NCI-H2227 (cell line): ENCODE measurements around the gene ZAR1L.

Source experiments
- DNase-seq: peaks from one replicate; lab custom pipeline; 2025; ENCODE audit not compliant: unreplicated experiment; lab: John Stamatoyannopoulos, UW

The ZAR1L gene

DNA sequence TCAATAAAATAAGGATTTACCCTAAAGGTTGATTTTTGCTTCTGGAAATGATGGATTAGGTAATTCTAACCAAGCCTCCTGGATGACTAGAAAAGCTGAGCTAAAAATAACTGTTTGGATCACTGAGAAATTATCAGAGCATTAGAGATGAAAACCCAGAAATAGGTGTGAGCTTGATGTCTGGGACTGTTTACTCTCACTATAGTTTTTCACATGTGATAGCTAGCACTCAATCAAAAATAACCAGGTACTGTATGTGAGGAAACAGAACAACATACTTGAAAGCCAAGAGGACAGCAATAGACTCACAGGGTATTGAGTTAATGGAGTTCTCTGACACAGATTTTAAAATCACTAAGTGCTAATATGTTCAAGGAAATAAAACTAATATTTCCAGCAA lies 9.5 kb downstream of the ZAR1L start:
- no peak for DNase-seq

DNA sequence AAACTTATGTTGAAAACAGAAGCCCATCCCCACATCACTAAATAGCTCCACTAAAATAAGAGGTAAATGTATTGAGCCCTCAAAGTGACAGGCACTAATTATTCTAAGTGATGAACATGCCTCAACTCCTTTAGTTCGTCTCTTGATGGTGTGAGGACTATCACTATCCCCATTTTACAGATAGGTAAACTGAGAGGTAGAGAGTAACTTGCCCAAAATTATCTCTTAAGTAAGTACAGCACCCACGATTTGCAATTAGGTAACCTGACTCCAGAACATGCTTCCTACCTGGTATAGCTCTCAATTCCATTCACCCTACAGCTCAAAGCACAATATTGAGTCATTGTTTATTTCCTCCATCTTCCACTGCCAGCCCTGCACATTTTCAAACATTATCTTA lies 12.7 kb downstream of the ZAR1L start:
- DNase-seq, result no peak

GRCh38 chr13:32300920-32301319 lies 14.2 kb downstream of the ZAR1L start:
- DNase-seq, result no peak

GRCh38 chr13:32300406-32300805 lies 14.8 kb downstream of the ZAR1L start:
- no peak for DNase-seq

- DNase-seq, result no peak
Observed at GRCh38 chr13:32299893-32300292, 15.3 kb downstream of the ZAR1L start.

GRCh38 chr13:32298695-32299094 lies 16.5 kb downstream of the ZAR1L start:
- DNase-seq, result no peak

DNA sequence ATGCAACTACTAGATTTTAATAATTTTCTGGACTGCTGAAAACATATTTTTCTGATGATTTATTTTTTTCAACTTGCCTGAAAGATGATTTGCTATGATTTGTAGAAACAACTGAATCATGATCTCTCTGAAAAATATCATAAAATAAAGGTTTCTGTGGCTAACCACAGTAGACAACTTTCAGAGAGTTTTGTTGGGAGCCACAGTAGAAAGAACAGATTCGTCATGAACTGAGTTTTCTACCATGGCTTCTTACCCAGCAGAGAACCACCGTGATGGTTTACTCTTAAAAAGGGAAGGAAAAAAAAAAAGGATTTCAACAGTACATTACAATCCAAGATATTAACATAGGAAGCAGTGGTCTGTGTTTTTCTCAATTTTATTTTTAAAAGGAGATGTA lies 18.0 kb downstream of the ZAR1L start:
- DNase-seq, result no peak

DNA sequence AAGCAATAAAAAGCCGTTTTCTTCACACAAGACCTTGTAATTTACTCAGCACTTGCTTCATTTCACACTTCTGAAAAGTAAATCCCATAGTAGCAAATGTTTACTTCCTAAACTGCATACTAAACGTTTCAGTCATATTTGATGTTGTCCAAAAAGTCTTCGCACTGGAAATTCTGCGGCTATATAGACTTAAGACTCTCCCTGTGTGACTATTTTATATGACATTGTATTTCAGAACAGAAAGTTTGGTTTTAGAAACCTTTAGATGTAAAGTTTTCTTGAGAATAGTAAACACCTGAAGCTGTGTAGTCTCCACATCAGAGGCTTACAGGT lies 29.6 kb downstream of the ZAR1L start:
- no peak for DNase-seq

DNA sequence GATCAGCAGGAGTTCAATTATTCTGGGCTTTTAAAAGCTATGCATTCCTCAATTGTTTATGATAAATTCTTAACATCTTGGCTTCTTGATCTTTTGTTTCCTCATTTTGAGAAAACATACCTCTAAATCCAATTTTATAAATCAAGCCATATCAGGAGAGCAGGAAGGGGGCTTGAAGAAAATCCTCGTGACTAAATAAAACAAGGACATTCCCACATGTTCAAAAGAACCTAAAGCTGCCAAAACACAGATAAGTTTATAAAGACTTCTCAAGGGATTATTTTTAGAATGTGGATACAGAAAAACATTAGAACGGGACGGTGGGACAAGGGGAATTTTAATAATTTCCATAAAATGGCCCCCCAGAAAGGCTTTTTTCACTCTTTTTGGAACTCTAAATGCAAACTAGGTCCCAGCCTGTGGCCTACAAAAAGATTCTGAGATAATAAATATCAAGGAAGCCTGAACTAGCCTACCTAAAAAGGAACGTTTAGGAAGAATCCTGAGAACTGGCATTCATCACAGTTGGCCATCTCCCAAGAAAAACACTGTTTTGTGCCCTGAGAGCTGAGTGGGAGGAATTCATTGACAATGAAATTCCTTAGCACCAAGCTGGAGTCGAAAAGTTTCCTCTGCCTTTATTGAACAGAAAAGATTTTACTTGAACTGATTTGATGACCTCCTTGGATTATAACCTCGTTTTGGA lies 30.1 kb downstream of the ZAR1L start:
- no peak for DNase-seq

DNA sequence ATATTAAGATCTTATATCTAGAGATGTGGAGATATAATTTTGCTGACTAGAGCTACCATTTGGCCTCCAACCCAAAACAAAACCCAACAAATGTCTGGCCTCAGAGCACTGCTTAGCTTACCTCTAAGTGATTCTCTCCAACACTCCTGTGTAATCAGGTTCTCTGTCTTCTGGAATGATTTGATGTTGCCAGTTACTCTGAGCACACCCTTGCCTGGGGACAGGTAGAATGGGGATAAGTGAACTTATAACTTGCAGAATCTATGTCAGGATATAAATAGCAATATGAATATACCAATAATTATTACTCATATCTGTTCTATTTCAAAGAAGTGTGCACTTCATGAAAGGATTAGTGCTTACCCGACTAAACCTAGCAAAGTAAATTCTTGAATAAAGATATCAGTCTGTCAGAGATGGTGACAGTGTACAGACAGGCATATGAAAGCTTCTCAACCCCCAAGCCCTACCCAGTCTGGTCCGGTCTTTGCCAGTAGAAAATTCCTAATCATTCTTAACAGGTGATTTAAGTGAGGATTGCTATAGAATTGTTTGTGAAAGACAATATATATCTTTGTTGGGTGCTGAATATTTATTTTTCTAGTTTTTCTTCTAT lies 33.0 kb downstream of the ZAR1L start:
- no peak for DNase-seq

GRCh38 chr13:32281096-32281495 lies 34.1 kb downstream of the ZAR1L start:
- DNase-seq, result no peak

DNA sequence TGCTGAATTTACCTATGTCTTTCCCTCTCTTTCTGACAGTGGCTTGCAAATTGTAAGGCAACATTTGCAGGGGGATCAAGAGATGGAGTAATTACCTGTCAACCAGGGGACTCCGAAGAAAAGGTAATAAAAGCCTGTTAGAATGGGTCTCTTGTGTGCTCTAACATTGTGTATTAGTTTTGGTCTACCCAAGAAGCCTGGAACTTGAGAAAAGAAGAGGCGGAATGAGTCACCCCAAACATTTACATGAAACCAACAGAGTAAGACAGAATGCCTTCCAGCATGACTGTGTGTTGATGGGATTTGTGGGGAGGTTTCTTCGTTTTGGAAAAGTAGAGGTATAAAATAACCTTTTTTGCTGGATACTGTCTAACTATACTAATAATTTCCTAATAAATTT lies 36.7 kb downstream of the ZAR1L start:
- no peak for DNase-seq

DNA sequence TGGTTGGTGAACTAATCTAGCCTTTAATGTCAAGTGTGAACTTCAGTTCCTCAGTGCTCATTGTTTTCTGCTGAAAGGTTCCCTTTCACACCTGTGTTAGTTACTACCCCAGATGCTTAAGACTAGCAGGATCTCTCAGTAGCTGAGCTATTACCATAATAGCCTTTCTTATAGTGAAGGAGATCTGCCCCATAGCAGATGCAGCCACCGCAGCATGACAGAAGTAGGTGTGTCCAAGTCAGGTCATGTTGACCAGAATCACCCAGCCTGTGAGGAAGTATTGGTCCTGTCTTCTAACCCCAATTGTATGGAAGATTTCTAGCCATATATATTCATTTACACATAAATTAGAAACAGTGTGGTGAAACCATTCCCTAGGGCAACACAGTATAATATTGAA lies 37.3 kb downstream of the ZAR1L start:
- DNase-seq, result no peak

- DNase-seq, result no peak
Observed at GRCh38 chr13:32272021-32272683, 43.0 kb downstream of the ZAR1L start.

DNA sequence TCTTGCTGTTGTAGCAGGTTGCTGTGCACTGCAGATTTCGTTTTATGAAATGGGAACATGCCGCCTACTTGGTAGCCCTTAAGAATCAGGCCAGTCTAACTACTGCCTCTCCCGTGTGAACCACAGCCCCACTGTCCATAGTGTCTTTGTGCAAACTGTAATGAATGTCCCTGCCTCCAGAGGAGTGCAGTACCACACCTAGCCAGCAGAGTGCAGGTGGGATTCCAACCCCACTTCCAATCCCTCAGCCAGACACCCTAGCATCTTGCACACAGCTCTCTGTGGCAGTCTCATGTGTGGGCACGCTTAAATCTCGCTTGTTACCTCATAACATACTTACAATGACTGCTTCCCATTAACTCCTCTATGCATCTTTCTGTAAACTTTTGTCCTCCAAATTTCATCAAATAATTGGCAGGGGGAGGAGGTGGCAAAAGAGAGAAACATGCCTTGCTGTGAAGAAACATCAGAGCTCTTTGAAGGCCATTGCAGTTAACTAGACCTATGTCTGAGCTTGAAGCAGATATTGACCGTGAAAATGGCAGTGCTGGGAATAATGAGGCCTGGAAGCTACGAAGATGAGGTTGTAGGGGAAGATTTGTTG lies 47.2 kb downstream of the ZAR1L start:
- no peak for DNase-seq

GRCh38 chr13:32266130-32266529 lies 49.0 kb downstream of the ZAR1L start:
- DNase-seq, result no peak

DNA sequence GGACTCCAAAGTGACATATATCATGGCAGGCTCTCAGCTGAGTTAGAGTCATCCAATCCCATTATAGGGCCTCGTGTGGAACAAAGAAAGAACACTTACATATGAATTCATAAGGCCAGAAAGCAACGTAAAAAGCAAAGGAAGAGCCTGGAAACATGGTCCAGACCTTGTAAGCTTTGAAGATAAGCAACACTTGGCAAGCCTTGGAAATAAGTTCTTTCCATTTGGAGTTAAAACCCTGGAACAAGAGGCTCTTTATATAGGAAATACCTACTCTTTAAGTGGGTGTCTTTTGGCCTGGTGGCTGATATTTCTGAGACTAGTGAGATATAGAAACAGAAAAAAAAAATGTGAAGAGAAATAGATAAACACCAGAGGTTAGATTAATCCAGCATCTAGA lies 49.4 kb downstream of the ZAR1L start:
- DNase-seq, result no peak

- DNase-seq, result no peak
Observed at GRCh38 chr13:32264407-32264806, 50.8 kb downstream of the ZAR1L start.

GRCh38 chr13:32262619-32263018 lies 52.5 kb downstream of the ZAR1L start:
- DNase-seq, result no peak

GRCh38 chr13:32262165-32262564 lies 53.0 kb downstream of the ZAR1L start:
- DNase-seq, result no peak

GRCh38 chr13:32261567-32261966 lies 53.6 kb downstream of the ZAR1L start:
- DNase-seq, result no peak

DNA sequence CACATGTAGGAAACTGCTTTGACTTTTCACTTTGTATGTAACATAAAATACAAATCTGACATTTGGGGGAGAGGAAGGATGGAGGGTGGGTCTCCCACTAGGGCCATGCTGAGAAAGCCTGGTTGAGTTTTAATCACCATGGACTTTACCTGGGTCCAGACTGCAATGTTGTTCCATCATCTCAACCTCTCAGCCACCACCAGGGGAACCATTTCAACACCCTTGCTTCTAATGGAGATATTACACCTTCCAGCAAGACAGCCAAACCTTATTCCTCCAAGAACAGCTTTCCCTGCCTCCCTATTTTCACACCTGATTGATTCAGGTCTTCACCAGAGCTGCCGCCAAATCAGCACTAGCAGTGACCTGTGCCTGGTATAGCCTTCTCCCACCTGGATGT lies 56.0 kb downstream of the ZAR1L start:
- DNase-seq, result no peak
